GM18867 (cell line): ENCODE results near the gene TSSK3.
"Not testable (repeated sequence)": the region's sequence is repeated elsewhere in the genome, so short reads cannot be mapped to it uniquely, and the experiment has no call there.

Experiments
- ATAC-seq: cut with Tn5 transposase; IDR thresholded peaks from one replicate; pipeline ENCODE4 v1.9.1; 2021; ENCODE audit warnings: mild to moderate bottlenecking, moderate library complexity; ENCODE audit not compliant: unreplicated experiment

The TSSK3 gene

GRCh38 chr1:32396524-32396923 lies 34.2 kb downstream of the TSSK3 start:
- not testable (repeated sequence) for ATAC-seq

- no peak for ATAC-seq
Observed at GRCh38 chr1:32398401-32398800, 36.1 kb downstream of the TSSK3 start.

- ATAC-seq, result no peak
Observed at GRCh38 chr1:32399843-32400242, 37.5 kb downstream of the TSSK3 start.

- no peak for ATAC-seq
Observed at GRCh38 chr1:32400876-32401631, 38.7 kb downstream of the TSSK3 start.

- no peak for ATAC-seq
Observed at GRCh38 chr1:32404946-32405345, 42.6 kb downstream of the TSSK3 start.

GRCh38 chr1:32405672-32406467 lies 43.5 kb downstream of the TSSK3 start:
- no peak for ATAC-seq

- no peak for ATAC-seq
Observed at GRCh38 chr1:32406629-32407111, 44.3 kb downstream of the TSSK3 start.

- ATAC-seq, result no peak
Observed at GRCh38 chr1:32411261-32411660, 48.9 kb downstream of the TSSK3 start.

- ATAC-seq, result no peak
Observed at GRCh38 chr1:32413507-32414185, 51.3 kb downstream of the TSSK3 start.
